Stomach (tissue), 9 donors: ENCODE data around the gene HELT. TPM values are rescaled to one million over a fixed set of nuclear protein-coding genes. Genes with fewer than 3 reads are reported as not detected.
A peak's percentile ranks its signal among the peaks of the same experiment; 100 is the strongest.

Source experiments
- DNase-seq, 2 donors: peaks; one replicate each; pipeline versions ENCODE4 v3.0.0 to v3.0.0-alpha.2; 2013 to 2019
- H3K27ac ChIP-seq, 5 donors: fragments of 200-600 bp in 4 of 5; sonication (generic) in 4 of 5; one replicate each; pipeline ENCODE4 v1.5.1; 2013 to 2019; ENCODE audit warnings: mild to moderate bottlenecking in 1 of 5, moderate library complexity in 1 of 5
- H3K27me3 ChIP-seq, 3 donors: fragments of 200-600 bp; sonication (generic); one replicate each; pipeline ENCODE4 v1.5.1; 2017 to 2019; ENCODE audit warnings: mixed run types in 1 of 3
- H3K36me3 ChIP-seq, 4 donors: fragments of 200-600 bp; sonication (generic); 1 replicate in 3 of 4; 2 replicates in 1 of 4; pipeline ENCODE4 v1.5.1; 2016 to 2019
- H3K4me1 ChIP-seq, 4 donors: fragments of 200-600 bp; sonication (generic); one replicate each; pipeline ENCODE4 v1.5.1; 2016 to 2019
- H3K4me3 ChIP-seq, 4 donors: fragments of 200-600 bp; sonication (generic) in 3 of 4; one replicate each; pipeline ENCODE4 v1.5.1; 2016 to 2019; ENCODE audit warnings: mild to moderate bottlenecking in 1 of 4
- H3K9me3 ChIP-seq, 4 donors: fragments of 200-600 bp; sonication (generic); one replicate each; pipeline ENCODE4 v1.5.1; 2016 to 2019
- EP300 ChIP-seq: sonication (generic); formaldehyde crosslinking; IDR thresholded peaks from one replicate; pipeline ENCODE4 v1.6.1; 2017; ENCODE audit warnings: antibody characterized with exemption
- POLR2A ChIP-seq, 4 donors: fragments of 450-650 bp; IDR thresholded peaks; one replicate each; pipeline ENCODE4 v1.6.1; 2016; ENCODE audit warnings: antibody characterized with exemption in 4 of 4, control low read depth in 2 of 4, mild to moderate bottlenecking in 1 of 4, moderate library complexity in 1 of 4
- POLR2AphosphoS5 ChIP-seq, 3 donors: sonication (generic); formaldehyde crosslinking; IDR thresholded peaks; one replicate each; pipeline ENCODE4 v1.6.1; 2016; ENCODE audit warnings: antibody characterized with exemption in 3 of 3
- WGBS, 5 donors: extraction: QIAGEN DNeasy Blood & Tissue Kit in 3 of 5; methylation state at CpG; one replicate each; pipeline versions ENCODE4 v1.1.5 to v1.1.7; 2013 to 2018; 5-methylcytosine and 5-hydroxymethylcytosine counted together
- intact Hi-C: fragments of 100-400 bp; cut with DNase I; formaldehyde crosslinking; loops from one replicate; pipeline ENCODE4 v1.15.1; 2023; ENCODE audit warnings: low total_unique reads
- polyA plus RNA-seq, 3 donors: library from polyadenylated mRNA; stranded (reverse); fragments of 200-250 nt; gene quantifications; one replicate each; pipeline ENCODE4 v1.2.3, GENCODE V29; 2013
- total RNA-seq, 5 donors: library from RNA; depleted of rRNA; stranded (reverse); fragments of >200 nt; gene quantifications; one replicate each; pipeline versions ENCODE4 v1.1.0 to v1.2.3, GENCODE V29; 2014 to 2016
- TF ChIP-seq, protein P1 (sequence below), 7 experiments: fragments of 450-650 bp in 4 of 7; fragments of 200-600 bp in 3 of 7; sonication (generic) in 3 of 7; IDR thresholded peaks; one replicate each; pipeline ENCODE4 v1.5.1; 2016 to 2019; ENCODE audit warnings: antibody characterized with exemption in 7 of 7, control low read depth in 2 of 7, mild to moderate bottlenecking in 1 of 7
- donor health status: healthy with polysubstance abuse.
- donor health status: Bipolar disorder and iron deficiency.
- donor health status: healthy.

HELT gene
- total and polyA plus RNA-seq, 8 donors: not detected

DNA sequence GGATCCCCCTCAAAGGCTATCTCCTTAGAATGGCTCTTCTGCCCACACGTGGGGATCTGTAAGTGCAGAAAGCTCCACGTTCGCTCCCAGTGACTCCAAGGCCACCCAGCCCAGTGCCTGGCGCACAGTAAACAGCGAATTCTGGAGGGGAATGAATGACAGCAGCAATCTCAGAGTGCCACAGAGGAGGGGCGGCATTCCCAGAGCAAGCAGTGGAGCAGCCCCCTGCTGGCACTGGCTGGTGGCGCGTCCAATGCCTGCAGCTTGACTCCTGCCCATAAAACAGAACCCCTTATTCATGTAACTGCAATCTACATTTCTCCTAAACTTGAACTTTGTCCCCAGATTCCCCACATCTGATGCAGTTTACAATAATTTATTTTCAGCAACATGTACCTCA, 6.9 kb upstream of the HELT start:
- intact Hi-C loops: no loop called here
- H3K27me3 ChIP-seq: peaks cover under 1 to 91% (median 32%) of the 10 kb centered on the region in 3 donors
- peak in 1 of 2 donors; percentile 51 for DNase-seq

DNA sequence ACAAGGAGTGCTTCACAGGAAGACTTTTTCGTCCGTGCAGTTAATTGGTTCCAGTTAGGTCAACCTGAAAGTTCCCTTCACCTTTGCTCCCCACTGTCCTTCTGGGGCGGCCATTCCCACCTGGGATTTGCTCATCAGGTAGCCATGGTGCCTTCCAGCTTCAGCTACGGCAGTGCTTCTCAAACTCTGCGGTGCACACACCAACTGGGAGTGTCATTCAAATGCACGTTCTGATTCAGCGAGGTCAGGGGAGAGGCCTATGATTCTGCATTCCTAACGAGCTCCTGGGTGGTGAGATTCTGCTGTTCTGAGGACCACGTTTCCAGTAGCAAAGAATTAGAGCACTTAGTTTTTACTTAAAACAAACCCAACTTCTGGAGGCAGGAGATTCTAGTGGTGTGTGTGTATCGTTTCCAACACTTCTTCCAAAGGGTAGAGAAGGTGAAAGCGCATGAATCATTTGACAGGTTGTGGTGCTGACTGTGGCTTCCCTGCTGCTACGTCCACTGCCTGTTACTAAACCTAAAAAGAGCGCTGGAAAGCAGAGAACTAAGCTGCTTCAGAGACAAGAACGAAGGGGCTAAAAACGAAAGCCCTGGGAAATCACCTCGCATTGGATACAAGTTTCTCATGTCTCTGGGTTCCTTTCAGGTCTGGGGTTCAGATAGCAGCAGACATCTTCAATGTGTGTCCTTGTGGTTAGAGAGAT, 4.7 kb upstream of the HELT start:
- Histone ChIP-seq H3K4me1 (peaks cover 0 to 30% (median 12%) of the 10 kb centered on the region in 4 donors), H3K9me3 (no peaks in the 10 kb centered on the region), H3K27ac (no peak overlapping the region), H3K27me3 (peaks cover 9 to 98% (median 52%) of the 10 kb centered on the region in 3 donors), H3K36me3 (no peaks in the 10 kb centered on the region), H3K4me3 (no peak overlapping the region)
- intact Hi-C loops: no loop called here
- TF ChIP-seq EP300 (no peak), POLR2A (IDR thresholded peaks at IDR 0.05) (no peak), POLR2AphosphoS5 (IDR thresholded peaks at IDR 0.05) (no peak)
- TF ChIP-seq, protein P1, sequence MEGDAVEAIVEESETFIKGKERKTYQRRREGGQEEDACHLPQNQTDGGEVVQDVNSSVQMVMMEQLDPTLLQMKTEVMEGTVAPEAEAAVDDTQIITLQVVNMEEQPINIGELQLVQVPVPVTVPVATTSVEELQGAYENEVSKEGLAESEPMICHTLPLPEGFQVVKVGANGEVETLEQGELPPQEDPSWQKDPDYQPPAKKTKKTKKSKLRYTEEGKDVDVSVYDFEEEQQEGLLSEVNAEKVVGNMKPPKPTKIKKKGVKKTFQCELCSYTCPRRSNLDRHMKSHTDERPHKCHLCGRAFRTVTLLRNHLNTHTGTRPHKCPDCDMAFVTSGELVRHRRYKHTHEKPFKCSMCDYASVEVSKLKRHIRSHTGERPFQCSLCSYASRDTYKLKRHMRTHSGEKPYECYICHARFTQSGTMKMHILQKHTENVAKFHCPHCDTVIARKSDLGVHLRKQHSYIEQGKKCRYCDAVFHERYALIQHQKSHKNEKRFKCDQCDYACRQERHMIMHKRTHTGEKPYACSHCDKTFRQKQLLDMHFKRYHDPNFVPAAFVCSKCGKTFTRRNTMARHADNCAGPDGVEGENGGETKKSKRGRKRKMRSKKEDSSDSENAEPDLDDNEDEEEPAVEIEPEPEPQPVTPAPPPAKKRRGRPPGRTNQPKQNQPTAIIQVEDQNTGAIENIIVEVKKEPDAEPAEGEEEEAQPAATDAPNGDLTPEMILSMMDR (IDR thresholded peaks at IDR 0.05): no peak
- 32 to 51% (median 32%) methylated on average over 16 of the region's 16 CpGs for WGBS, 5 donors
- DNase-seq: no peak

More for the DNA sequence above, 6.9 kb upstream of the HELT start:
- 13 to 24% (median 17%) methylated on average over 8 of the region's 8 CpGs for WGBS, 5 donors
- Histone ChIP-seq H3K9me3 (no peaks in the 10 kb centered on the region), H3K4me3 (no peak overlapping the region), H3K36me3 (no peaks in the 10 kb centered on the region), H3K4me1 (peaks cover 0 to 9% (median 3%) of the 10 kb centered on the region in 4 donors), H3K27ac (no peak overlapping the region)
- TF ChIP-seq POLR2A (IDR thresholded peaks at IDR 0.05) (no peak), EP300 (no peak), POLR2AphosphoS5 (IDR thresholded peaks at IDR 0.05) (no peak)
- TF ChIP-seq, protein P1 (IDR thresholded peaks at IDR 0.05): peak in 4 of 7 experiments; percentile 16 to 35 (median 31)

DNA sequence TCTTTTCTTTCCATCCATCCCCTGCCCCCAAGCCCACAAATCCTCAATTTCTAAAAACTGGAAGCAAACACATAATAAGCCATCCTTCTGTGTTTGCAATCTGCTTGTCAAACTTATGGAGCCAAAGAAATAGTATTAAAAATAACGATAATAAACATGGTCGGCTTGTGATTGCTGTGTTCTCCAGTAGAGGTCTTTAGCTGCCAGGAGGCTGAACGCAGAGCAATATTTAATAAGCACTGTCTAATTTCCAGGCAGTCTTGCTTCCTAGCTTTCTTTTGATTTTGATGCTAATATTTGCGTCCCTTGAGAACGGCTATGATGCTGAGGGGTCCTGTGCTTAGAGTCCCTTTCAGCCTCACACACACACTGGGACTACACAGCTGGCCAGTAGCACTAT, 3.2 kb upstream of the HELT start:
- H3K27me3 ChIP-seq: peaks cover 24 to 99% (median 67%) of the 10 kb centered on the region in 3 donors

DNA sequence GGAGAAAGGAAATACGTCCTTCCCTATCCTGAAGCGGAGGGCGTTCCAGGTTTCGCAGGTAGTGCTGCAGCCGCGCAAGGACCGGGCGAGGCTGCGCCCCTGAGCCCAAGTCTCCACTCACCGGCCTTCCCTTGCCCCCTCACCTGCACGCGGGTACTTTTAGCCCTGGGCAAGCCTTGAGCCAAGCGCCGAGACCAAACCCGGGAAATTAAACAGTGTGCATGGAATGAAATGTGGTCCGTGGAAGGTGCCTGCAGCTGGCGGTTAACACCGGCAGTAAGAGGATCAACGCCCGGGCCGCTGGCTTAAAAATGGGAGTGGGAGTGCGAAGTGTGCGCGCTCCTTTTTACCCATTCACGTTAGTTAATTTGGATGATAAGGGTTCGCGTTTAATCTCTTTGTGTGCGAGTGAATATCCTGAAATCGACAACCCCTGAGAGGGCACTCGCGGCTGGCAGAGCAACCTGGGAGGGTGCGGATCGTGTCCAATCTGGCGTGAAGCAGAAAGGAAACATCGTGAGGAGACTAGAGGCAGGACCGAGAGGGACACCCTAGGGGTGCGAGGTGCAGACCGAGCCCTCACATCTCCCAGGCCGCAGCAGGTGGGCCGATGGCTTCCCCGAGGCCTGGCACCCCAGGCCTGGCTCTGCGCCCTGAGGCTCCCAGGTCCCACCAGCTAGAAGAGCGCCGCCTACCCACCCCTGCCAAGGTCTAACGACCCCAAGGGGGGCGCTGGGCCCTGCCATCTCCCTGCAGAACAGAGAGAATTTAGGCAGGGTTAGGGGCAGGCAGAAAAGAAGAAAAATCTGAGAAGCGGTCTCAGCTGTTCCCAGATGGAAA, 2.0 kb upstream of the HELT start:
- 3 to 7% (median 4%) methylated on average over 25 to 47 of the region's 47 CpGs for WGBS, 5 donors
- no peak for DNase-seq
- Histone ChIP-seq H3K27me3 (peaks cover 37 to 100% (median 75%) of the 10 kb centered on the region in 3 donors), H3K27ac (no peak overlapping the region), H3K36me3 (no peaks in the 10 kb centered on the region), H3K9me3 (no peaks in the 10 kb centered on the region), H3K4me1 (peaks cover 5 to 58% (median 37%) of the 10 kb centered on the region in 4 donors), H3K4me3 (no peak overlapping the region)
- no peak for TF ChIP-seq POLR2A (IDR thresholded peaks at IDR 0.05)
- TF ChIP-seq, protein P1 (IDR thresholded peaks at IDR 0.05): no peak
- intact Hi-C loops: no loop called here

More for the DNA sequence above, 3.2 kb upstream of the HELT start:
- no peak for DNase-seq
- intact Hi-C loops: no loop called here
- H3K9me3 ChIP-seq: no peaks in the 10 kb centered on the region
- TF ChIP-seq POLR2AphosphoS5 (IDR thresholded peaks at IDR 0.05): no peak
- TF ChIP-seq, protein P1 (IDR thresholded peaks at IDR 0.05): no peak
- no peak for TF ChIP-seq POLR2A (IDR thresholded peaks at IDR 0.05)
- H3K27ac ChIP-seq: no peak overlapping the region
- H3K36me3 ChIP-seq: no peaks in the 10 kb centered on the region
- H3K4me1 ChIP-seq: peaks cover under 1 to 46% (median 25%) of the 10 kb centered on the region in 4 donors
- H3K4me3 ChIP-seq: no peak overlapping the region
- whole genome bisulfite sequencing, 5 donors: 49 to 64% (median 59%) methylated on average over 5 of the region's 5 CpGs
